ENCODE data around the gene FOXP1. TPM values are rescaled to one million over a fixed set of nuclear protein-coding genes. Genes with fewer than 3 reads are reported as not detected.

The FOXP1 gene
- total RNA-seq, 4 donors from 2014 or later, result 181 to 225 (median 205) TPM

DNA sequence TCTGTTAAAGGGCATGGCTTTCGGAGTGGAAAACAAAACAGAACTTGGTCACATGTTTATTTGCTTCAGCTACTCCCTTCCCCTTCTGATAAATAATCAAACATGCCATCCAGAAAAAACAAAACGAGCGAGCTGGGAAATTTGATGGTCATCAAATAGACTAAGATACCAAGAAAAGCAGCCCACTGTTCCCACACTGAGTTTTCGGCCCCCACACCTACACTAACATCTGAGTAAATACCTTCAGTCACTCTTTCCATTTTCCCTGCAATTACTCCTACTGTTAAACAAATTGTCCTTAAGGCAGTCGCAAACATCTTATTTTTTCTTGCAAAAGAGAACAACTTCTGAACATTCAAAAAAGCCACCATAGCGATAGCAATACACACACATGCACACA, 454.6 kb downstream of the FOXP1 start:
- peak overlapping the region; percentile 44 to 60 (median 57) for H3K4me3 ChIP-seq
- H3K27ac ChIP-seq (replicated peaks in 1 of 4), result peak overlapping the region; percentile 80 to 91 (median 82)
- intact Hi-C loops (cut with DNase I), result loop anchor here (2.0 to 10.0 kb wide), 3 partner anchors 64 to 453 kb away; partner anchors contain the start of gene FOXP1
- peaks cover 45 to 74% (median 71%) of the 10 kb centered on the region in 4 donors for H3K4me1 ChIP-seq
- H3K36me3 ChIP-seq, result no peaks in the 10 kb centered on the region
- no peak for DNase-seq (ENCODE audit: extremely low spot score)
- TF ChIP-seq, protein P1, sequence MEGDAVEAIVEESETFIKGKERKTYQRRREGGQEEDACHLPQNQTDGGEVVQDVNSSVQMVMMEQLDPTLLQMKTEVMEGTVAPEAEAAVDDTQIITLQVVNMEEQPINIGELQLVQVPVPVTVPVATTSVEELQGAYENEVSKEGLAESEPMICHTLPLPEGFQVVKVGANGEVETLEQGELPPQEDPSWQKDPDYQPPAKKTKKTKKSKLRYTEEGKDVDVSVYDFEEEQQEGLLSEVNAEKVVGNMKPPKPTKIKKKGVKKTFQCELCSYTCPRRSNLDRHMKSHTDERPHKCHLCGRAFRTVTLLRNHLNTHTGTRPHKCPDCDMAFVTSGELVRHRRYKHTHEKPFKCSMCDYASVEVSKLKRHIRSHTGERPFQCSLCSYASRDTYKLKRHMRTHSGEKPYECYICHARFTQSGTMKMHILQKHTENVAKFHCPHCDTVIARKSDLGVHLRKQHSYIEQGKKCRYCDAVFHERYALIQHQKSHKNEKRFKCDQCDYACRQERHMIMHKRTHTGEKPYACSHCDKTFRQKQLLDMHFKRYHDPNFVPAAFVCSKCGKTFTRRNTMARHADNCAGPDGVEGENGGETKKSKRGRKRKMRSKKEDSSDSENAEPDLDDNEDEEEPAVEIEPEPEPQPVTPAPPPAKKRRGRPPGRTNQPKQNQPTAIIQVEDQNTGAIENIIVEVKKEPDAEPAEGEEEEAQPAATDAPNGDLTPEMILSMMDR (IDR thresholded peaks at IDR 0.05), result no peak
- TF ChIP-seq POLR2A (IDR thresholded peaks at IDR 0.05; ENCODE audit: low read depth) (no peak), EP300 (IDR thresholded peaks at IDR 0.05) (no peak), POLR2AphosphoS5 (IDR thresholded peaks at IDR 0.05) (no peak)
- 11% methylated on average over 6 of the region's 6 CpGs for WGBS
- H3K27me3 ChIP-seq, result no peaks in the 10 kb centered on the region
- H3K9me3 ChIP-seq, result no peaks in the 10 kb centered on the region

DNA sequence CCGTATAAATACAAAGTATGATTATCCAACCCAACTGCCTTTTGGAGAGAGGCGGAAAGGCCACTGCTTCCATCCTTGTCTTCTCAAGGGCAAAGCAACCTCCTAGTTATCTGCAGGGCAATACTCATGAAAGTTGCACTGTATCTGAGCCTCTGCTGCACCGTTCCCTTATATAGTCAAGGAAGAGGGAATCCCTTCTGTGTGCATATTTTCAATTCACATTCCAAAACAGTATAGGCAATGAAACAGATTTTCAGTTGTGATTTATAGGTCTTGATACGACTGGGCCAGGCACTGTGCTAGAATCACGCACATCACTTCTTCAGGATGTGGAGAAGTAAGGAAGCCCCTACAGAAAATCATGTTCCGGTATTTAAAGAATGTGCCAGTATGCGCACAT, 455.7 kb downstream of the FOXP1 start:
- WGBS, result 42% methylated on average over 7 of the region's 7 CpGs
- peak overlapping the region; percentile 80 to 91 (median 82) for H3K27ac ChIP-seq (replicated peaks in 1 of 4)
- TF ChIP-seq POLR2AphosphoS5 (IDR thresholded peaks at IDR 0.05) (peak in 1 of 2 donors; percentile 58), POLR2A (IDR thresholded peaks at IDR 0.05; ENCODE audit: low read depth) (no peak), EP300 (IDR thresholded peaks at IDR 0.05) (no peak)
- intact Hi-C loops (cut with DNase I), result loop anchor here (2.0 to 10.0 kb wide), 3 partner anchors 63 to 454 kb away; partner anchors contain the start of gene FOXP1
- no peaks in the 10 kb centered on the region for H3K36me3 ChIP-seq
- peak overlapping the region; percentile 44 to 60 (median 57) for H3K4me3 ChIP-seq
- H3K4me1 ChIP-seq, result peaks cover 43 to 74% (median 71%) of the 10 kb centered on the region in 4 donors
- no peaks in the 10 kb centered on the region for H3K9me3 ChIP-seq
- no peak for DNase-seq (ENCODE audit: extremely low spot score)
- H3K27me3 ChIP-seq, result no peaks in the 10 kb centered on the region

DNA sequence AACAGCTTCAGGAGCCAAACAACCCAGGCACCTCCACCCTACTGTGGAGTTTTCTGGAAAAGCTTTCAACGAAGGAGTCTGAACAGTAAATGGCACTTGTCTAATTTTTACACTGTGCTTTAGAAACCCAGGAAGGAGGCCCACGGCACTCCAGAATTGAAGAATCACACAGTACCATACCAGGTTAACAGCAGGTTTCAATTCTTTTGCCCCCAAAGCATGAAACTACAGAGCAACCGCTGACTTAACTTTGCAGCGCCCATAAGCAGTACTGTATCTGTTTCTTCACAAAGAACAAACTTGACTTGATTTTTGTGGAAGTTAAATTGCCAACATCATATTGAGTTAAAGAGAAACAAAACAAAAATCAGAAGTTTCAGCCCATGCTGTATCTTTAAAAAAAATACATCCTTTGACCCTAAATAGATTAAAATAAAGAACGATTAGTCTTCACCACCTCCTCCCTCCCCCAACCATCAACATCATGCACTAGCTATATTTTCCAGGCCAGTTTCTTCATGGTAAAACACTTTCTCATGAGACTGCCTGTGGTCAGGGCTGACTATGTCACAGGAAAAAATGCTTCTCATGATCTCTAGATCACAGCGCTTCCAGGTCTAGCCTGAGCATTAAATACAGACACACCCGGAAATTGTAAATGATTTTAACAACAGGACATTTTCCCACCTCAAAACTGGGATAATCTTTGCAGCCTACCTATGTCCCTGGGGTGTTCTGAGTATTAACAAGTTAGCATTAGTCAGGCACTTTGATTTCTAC, 456.3 kb downstream of the FOXP1 start:
- H3K9me3 ChIP-seq, result no peaks in the 10 kb centered on the region
- intact Hi-C loops (cut with DNase I), result loop anchor here (5.0 to 10.0 kb wide), 2 partner anchors 178 to 455 kb away; partner anchors contain the start of gene FOXP1
- 27% methylated on average over 7 of the region's 7 CpGs for WGBS
- peak overlapping the region; percentile 44 to 60 (median 57) for H3K4me3 ChIP-seq
- DNase-seq (ENCODE audit: extremely low spot score), result no peak
- no peaks in the 10 kb centered on the region for H3K36me3 ChIP-seq
- TF ChIP-seq EP300 (IDR thresholded peaks at IDR 0.05) (no peak), POLR2AphosphoS5 (IDR thresholded peaks at IDR 0.05) (no peak), POLR2A (IDR thresholded peaks at IDR 0.05; ENCODE audit: low read depth) (no peak)
- TF ChIP-seq, protein P1 (IDR thresholded peaks at IDR 0.05), result no peak
- H3K4me1 ChIP-seq, result peaks cover 43 to 74% (median 70%) of the 10 kb centered on the region in 4 donors
- H3K27ac ChIP-seq (replicated peaks in 1 of 4), result peak overlapping the region; percentile 80 to 91 (median 82)
- H3K27me3 ChIP-seq, result no peaks in the 10 kb centered on the region

DNA sequence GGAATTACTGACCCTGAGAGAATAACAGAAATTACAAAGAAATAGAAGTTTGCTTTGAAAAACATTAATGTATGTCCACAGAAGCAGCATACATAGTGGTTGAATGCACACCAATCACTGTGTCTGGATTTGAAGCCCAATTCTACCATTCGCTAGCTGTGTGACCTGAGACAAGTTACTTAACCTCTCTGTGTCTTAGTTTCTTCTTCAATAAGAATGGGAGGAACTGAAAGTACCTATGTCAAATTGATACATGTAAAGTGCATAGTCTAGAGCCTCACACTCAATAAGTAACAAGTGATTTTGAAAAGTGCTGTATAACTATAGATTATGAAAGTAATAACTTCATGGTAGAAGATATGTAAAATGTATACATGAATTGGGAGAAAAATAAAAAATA, 457.8 kb downstream of the FOXP1 start:
- no peaks in the 10 kb centered on the region for H3K9me3 ChIP-seq
- no peaks in the 10 kb centered on the region for H3K36me3 ChIP-seq
- no peak for DNase-seq (ENCODE audit: extremely low spot score)
- intact Hi-C loops (cut with DNase I), result loop anchor here (5.0 to 10.0 kb wide), 2 partner anchors 179 to 457 kb away; partner anchors contain the start of gene FOXP1
- H3K4me3 ChIP-seq, result no peak overlapping the region
- peaks cover 32 to 74% (median 69%) of the 10 kb centered on the region in 4 donors for H3K4me1 ChIP-seq
- TF ChIP-seq POLR2A (IDR thresholded peaks at IDR 0.05; ENCODE audit: low read depth), result no peak
- no peak for TF ChIP-seq EP300 (IDR thresholded peaks at IDR 0.05)
- TF ChIP-seq POLR2AphosphoS5 (IDR thresholded peaks at IDR 0.05), result no peak
- TF ChIP-seq, protein P1 (IDR thresholded peaks at IDR 0.05), result no peak
- H3K27me3 ChIP-seq, result no peaks in the 10 kb centered on the region
- H3K27ac ChIP-seq (replicated peaks in 1 of 4), result peak overlapping the region; percentile 80 to 91 (median 82)
- 94% methylated on average over 1 of the region's 1 CpG for WGBS

DNA sequence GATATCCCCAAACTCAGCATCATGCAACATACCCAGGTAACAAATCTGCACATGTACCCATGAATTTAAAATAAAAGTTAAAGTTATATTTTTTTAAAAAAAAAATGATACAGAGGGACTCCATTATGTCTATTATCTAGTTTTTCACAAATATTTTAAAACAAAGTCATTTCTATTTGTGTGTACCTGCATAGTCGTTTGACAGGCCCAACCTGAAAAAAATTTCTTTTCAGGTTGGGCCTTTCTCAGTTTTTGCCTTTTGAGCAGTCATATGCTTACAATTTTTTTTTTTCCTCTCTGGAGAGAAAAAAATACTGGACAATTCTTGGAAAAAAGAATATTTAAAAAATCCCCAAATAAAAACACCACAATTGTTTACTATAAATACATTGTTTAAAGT, 459.5 kb downstream of the FOXP1 start:
- TF ChIP-seq, protein P1 (IDR thresholded peaks at IDR 0.05), result no peak
- TF ChIP-seq POLR2A (IDR thresholded peaks at IDR 0.05; ENCODE audit: low read depth), result no peak
- Histone ChIP-seq H3K27me3 (no peaks in the 10 kb centered on the region), H3K36me3 (no peaks in the 10 kb centered on the region), H3K4me1 (peaks cover 35 to 91% (median 85%) of the 10 kb centered on the region in 4 donors), H3K27ac (replicated peaks in 1 of 4) (peak overlapping the region in 3 of 4 donors; percentile 21 to 82 (median 43)), H3K9me3 (no peaks in the 10 kb centered on the region), H3K4me3 (no peak overlapping the region)
- intact Hi-C loops (cut with DNase I), result loop anchor here (10.0 kb wide), 1 partner anchor 181 kb away; no protein-coding TSS in a partner anchor
- WGBS, result 26% methylated on average over 1 of the region's 1 CpG
- DNase-seq (ENCODE audit: extremely low spot score), result no peak

Measured in esophagus muscularis mucosa (tissue), 4 donors.